ENCODE measurements around the gene IFITM10.

IFITM10 gene

DNA sequence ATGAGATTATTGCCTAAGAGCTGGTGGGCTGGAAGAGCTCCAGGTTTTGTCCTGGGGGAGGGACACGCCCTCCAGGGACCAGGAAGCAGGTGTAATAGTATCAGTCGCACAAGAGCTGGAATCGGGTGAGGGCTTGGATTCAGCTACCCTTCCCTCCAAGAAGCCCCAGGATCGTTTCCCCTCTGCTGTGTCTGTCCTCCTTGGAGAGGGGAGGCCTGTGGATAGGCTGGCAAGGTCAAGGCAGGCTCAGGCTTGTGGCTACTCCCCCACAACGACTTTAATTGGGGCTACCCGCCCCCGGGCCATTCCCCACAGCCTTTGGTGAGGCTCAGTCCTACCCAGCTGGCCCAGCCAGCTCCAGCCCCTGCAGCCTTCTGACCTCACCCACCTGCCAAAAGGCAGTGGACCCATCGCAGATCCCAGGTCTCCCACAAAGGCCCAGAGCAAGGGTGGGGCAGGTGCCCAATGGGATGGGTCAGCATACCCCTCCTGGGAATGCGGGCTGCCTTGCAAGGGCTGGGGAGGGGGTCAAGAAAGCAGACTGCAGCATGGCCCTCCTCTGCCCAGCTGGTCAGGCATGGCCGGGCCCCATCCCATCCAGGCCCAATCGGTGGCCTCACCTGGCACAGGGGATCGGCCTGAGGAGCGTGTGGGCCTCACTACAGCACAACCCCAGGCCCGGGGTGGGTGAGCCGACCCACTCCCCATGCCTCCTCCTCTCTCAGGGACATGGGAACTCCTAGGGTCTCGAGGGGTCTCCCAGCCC lies 12.3 kb upstream of the IFITM10 start:
- DNase-seq: no peak

DNA sequence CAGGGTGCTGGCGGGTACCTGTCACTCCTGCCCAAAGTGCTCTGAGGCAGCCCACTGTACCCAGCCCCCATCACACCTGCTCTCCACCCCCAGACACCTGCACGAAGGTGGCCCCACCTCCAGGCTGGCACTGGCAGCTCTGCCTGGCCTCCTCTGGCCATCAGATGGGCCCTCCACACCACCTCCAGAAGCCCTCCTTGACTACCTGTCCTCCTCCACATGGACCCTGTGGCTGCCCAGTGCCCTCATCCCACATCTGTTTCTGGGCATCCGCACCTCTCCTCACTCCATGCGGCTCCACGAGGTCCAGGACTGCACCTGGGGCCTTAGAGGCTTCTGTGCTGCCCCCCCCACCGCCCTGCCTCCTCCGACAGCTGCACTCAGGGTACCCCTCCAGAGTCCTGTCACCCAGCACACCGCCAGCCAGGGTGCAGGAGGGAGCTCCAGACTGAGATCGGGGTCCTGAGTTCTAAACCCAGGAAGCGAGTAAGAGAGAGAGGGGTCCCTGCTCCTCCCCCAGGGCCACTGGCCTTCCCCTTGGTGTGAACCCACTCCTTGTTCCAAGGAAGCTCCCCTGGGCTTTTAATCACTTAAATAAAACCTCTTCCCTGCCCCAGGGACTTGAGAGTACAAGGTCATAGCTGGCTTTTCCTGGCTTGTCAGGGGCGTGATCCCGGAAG lies 11.6 kb upstream of the IFITM10 start:
- no peak for DNase-seq

- no peak for DNase-seq
Measured at GRCh38 chr11:1761110-1761856, 10.9 kb upstream of the IFITM10 start.

GRCh38 chr11:1760351-1761109 lies 10.1 kb upstream of the IFITM10 start:
- DNase-seq: no peak

GRCh38 chr11:1759851-1760220 lies 9.4 kb upstream of the IFITM10 start:
- no peak for DNase-seq

DNA sequence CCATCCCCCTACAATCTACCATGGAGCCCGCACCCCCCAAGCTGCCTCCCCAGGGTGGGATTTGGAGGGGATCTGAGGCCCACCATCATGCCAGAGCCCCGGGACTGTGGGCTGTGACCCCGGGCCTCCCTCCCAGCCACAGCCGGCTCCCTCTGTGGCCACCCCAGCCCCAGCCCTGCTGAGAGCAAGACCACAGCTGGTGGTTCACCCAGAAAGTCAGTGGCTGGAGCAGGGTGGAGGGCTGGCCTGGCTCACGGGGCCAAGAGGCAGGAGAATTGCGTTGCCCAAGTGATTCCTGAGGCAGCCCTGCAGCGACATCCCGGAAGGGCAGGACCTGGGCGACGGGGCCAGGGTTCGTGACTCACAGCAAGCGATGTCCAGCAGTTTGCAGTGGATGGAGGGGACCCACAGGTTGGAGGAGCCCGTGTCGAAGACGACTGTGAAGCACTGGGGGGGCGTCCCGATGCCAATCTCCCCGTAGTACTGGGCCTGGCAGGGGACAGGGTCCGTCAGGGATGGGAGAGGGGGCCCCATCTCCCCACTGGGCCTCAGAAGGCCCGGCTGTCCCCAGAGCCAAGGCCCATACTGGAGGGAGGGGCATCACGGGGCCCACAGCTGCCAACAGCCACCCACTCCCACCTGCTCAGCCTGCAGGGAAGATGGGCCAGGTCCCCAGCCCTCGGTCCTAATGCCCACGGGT lies 8.9 kb upstream of the IFITM10 start:
- no peak for DNase-seq

GRCh38 chr11:1758611-1759150 lies 8.3 kb upstream of the IFITM10 start:
- no peak for DNase-seq

- DNase-seq: no peak
Measured at GRCh38 chr11:1757861-1758610, 7.6 kb upstream of the IFITM10 start.

- DNase-seq: no peak
Measured at GRCh38 chr11:1756791-1757771, 6.7 kb upstream of the IFITM10 start.

GRCh38 chr11:1755692-1756561 lies 5.5 kb upstream of the IFITM10 start:
- DNase-seq: no peak

DNA sequence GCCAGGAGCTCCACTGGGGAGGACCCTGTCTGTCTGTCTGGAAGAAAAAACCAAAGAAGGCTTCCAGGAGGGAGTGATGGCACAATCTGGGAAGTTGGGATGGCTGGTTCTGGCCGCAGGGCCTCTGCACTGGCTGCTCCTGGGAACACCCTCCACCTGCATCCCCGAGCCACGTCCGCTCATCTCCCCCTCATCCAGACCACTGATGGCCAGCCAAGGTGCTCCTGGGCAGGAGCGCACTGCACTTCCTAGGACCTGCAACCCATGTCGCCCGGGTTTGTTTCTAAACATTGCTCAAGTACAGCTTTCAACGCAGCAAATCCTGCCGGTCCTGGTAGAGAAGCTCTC lies 4.9 kb upstream of the IFITM10 start:
- no peak for DNase-seq

DNA sequence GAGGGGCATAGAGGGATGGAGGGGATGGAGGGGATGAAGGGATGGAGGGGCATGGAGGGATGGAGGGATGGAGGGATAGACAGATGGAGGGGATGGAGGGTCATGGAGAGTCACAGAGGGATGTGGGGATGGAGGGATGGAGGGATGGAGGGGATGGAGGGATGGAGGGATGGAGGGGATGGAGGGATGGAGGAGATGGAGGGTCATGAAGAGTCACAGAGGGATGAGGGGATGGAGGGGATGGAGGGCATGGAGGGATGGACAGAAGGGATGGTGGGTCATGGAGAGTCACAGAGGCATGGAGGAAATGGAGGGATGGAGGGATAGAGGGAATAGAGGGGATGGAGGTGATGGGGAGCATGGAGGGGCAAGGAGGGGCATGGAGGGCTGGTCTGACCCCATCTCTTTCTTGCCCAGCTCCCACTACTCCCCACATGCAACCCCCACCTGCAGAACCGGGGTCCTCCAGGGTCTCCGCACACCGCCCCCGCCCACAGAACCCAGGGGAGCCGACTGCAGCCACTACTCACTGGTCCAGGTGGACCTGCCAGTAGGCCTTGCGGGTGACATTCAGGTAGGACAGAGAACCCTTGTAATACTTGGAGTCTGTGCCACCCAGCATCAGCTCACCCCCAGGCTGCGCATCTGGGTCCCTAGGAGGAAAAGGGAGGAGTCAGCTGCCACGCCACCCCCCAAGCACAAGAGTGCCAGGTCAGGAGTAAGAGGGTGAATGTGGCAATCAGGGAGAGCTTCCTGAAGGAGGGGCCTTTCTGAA lies 4.2 kb upstream of the IFITM10 start:
- no peak for DNase-seq

DNA sequence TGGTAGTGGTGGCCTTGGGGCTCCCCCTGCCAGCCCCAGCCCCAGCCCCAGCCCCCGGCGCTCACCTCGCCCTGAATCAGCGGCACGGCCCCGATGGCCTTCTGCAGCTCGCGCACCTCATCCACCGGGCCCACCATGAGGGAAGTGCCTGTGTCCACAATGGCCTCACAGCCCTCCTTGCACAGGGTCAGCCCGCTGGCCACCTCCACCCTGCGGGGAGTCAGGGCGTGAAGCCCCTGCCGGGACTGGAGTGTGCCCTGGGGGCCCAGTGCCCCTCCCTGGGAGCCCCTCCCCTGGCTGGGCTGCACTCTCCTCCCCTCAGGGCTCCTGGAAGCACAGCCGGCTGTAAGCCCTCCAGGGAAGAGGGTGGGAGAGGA lies 3.5 kb upstream of the IFITM10 start:
- no peak for DNase-seq

- DNase-seq: no peak
Measured at GRCh38 chr11:1753229-1753928, 3.0 kb upstream of the IFITM10 start.

DNA sequence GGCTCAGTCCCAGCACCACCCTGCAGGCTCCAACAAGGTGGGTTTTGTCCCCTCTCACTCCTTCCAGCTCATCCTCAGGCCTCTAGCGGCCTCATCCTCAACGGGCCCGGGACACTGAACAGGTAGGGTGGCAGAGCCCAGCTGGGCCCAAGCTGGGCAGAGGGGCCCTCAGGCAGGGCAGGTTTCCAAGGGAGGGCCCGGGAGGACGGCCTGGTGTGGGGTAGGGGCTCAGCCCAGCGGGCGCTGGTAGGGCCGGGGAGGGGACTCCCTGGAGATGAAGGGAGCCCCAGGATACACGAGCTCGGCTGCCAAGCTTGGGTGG lies 2.5 kb upstream of the IFITM10 start:
- no peak for DNase-seq

GRCh38 chr11:1751999-1752906 lies 1.9 kb upstream of the IFITM10 start:
- no peak for DNase-seq

DNA sequence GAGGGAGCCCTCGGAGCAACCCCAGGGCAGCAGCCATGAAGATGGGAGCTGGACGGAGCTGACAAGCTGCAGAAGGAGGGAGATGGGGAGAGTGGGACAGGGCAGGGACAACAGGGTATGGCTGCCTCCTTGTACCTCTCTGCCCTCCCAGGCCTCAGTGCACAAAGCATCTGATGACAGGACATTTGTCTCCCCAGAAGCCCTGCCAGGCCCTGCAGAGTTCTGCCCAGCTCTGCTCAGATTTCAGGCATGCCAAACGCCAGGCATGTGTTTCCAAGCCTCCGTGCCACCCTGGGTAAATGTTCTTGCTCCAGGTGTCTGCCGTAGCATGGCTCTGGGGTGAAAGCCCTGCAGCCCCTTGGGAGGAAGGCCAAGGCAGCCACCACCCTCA lies 1.1 kb upstream of the IFITM10 start:
- no peak for DNase-seq
